ENCODE data around the gene TOX2. TPM values are rescaled to one million over a fixed set of nuclear protein-coding genes. Genes with fewer than 3 reads are reported as not detected.
A peak's percentile ranks its signal among the peaks of the same experiment; 100 is the strongest.

TOX2 gene
- total and polyA plus RNA-seq, 2 of the 4 experiments (the other 2 are of a cell fraction), result 1.3 to 17.5 TPM

DNA sequence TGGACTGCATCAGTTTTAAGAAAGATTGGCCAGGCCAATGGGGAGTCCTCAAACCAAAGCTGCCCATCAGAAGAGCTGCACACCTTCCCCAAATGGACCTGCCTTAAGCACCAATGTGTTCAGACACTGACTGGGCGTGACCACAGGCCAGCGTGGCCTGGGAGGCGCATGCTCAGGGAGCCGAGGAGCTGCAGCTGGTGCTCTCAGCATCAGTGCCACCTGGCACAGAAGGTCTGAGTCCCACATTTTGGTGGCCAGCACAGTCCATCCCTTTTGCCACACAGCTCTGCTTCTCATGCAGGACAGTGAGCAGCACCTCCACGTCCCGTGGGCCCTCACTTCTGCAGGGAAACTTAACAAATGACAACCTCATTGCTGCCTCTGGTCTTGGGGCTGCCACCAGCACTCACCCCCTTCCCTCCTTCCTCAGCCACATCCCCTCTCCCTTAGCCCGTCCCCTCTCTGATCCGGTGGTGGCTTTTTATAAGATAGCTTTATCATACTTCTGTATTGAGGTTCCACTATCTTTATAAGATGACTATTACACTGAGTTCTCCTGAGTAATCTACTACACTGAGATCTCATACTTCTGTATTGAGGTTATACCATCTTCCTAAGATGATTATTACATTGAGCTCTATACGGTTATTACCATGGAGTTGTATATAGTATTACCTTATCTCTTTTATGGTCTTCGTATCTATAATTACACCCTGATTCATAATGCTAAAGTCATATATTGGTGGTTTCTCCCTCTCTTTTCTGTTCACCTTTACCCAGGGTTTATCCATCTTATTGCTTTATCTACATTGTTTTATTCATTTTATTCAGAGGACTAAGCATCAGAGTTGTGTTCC is 109.1 kb downstream of the TOX2 start:
- CTCF ChIA-PET, result no interaction called here
- 0 out of 2 replicates have a peak overlapping the region, but pooled peaks have one; percentile 9 for H3K23ac ChIP-seq (ENCODE audit: low read depth, low read length)
- peaks cover 16 to 77% of the 10 kb centered on the region in 2 experiments; a peak in 3 of 4 replicates for H3K79me1 ChIP-seq (ENCODE audit: low read depth in 1 of 2, low read length in 2 of 2)
- H2AFZ ChIP-seq (replicated peaks; ENCODE audit: low read length, poor library complexity), result no peak overlapping the region
- H2AK9ac ChIP-seq (replicated peaks; ENCODE audit: low read depth, low read length, poor library complexity), result no peak overlapping the region
- BruUV-seq (replicated peaks), result no TSS peak
- H3K14ac ChIP-seq (replicated peaks; ENCODE audit: low read depth, low read length), result no peak overlapping the region
- H4K8ac ChIP-seq (ENCODE audit: low read depth in 2 of 2, low read length in 2 of 2), result no peak overlapping the region
- no peak overlapping the region for H3K56ac ChIP-seq (ENCODE audit: extremely low read depth, insufficient read depth, low read length)
- no peak overlapping the region for H3K4ac ChIP-seq (ENCODE audit: low read depth, low read length)
- WGBS, 2 experiments (ENCODE audit: extremely low coverage in 2 of 2, insufficient read length in 1 of 2), result 86% methylated on average over 4 of the region's 10 CpGs; no CpG with 5 or more reads in 1 of the 2 experiments
- DNase-seq (no peak), ATAC-seq (ENCODE audit: low read depth) (no peak)
- no peaks in the 10 kb centered on the region for H3K27me3 ChIP-seq (ENCODE audit: control insufficient read depth, insufficient read depth, low read length)
- no peak overlapping the region for H2BK20ac ChIP-seq (ENCODE audit: low read depth, low read length)
- no peak overlapping the region for H3K27ac ChIP-seq (ENCODE audit: insufficient read depth, low read length)
- no peaks in the 10 kb centered on the region; the same call in 1 of the 2 replicates for H3K36me3 ChIP-seq (ENCODE audit: control insufficient read depth, insufficient read depth, low read length)
- POLR2A ChIA-PET (ENCODE audit: unreplicated experiment), result interaction anchor here (0.6 kb wide), 1 partner anchor 52 kb away, joined by 5 read pairs; no protein-coding TSS in a partner anchor
- no peak overlapping the region for H3K4me2 ChIP-seq (ENCODE audit: low read depth, low read length)
- no peaks in the 10 kb centered on the region for H3K9me3 ChIP-seq (ENCODE audit: control insufficient read depth, insufficient read depth, low read length)
- in situ Hi-C loops (cut with MboI; ENCODE audit: low sequenced_read_pairs) (no loop called here), dilution Hi-C loops (cut with HindIII; ENCODE audit: low sequenced_read_pairs, unreplicated experiment) (no loop called here), intact Hi-C loops (cut with micrococcal nuclease) (no loop called here)
- no peak overlapping the region for H2BK120ac ChIP-seq (ENCODE audit: low read depth, low read length)
- H3K4me3 ChIP-seq (ENCODE audit: insufficient read depth, low read depth, low read length), result no peak overlapping the region
- H2BK5ac ChIP-seq (ENCODE audit: low read depth, low read length, poor library complexity, severe bottlenecking), result no peak overlapping the region
- TF ChIP-seq RFX5 (IDR thresholded peaks at IDR 0.05; ENCODE audit: low read depth, low read length) (no peak), MAZ (IDR thresholded peaks at IDR 0.05; ENCODE audit: borderline replicate concordance, low read depth, low read length) (no peak), MXI1 (IDR thresholded peaks at IDR 0.05; ENCODE audit: borderline replicate concordance, low read depth, low read length) (no peak), CHD1 (IDR thresholded peaks at IDR 0.05; ENCODE audit: low read depth, low read length) (no peak), CEBPB (IDR thresholded peaks at IDR 0.05; ENCODE audit: low read depth, low read length) (no peak), POLR2A (IDR thresholded peaks at IDR 0.05; ENCODE audit: low read depth, low read length) (no peak), BHLHE40 (IDR thresholded peaks at IDR 0.05; ENCODE audit: low read depth, low read length) (no peak), SMC3 (IDR thresholded peaks at IDR 0.05; ENCODE audit: low read depth, low read length) (no peak), FOS (IDR thresholded peaks at IDR 0.05; ENCODE audit: low read depth, low read length) (no peak), NFE2L2 (IDR thresholded peaks at IDR 0.05; ENCODE audit: low read depth, low read length) (no peak), MAFK (IDR thresholded peaks at IDR 0.05; ENCODE audit: low read depth, low read length) (no peak)
- TF ChIP-seq, protein P1, sequence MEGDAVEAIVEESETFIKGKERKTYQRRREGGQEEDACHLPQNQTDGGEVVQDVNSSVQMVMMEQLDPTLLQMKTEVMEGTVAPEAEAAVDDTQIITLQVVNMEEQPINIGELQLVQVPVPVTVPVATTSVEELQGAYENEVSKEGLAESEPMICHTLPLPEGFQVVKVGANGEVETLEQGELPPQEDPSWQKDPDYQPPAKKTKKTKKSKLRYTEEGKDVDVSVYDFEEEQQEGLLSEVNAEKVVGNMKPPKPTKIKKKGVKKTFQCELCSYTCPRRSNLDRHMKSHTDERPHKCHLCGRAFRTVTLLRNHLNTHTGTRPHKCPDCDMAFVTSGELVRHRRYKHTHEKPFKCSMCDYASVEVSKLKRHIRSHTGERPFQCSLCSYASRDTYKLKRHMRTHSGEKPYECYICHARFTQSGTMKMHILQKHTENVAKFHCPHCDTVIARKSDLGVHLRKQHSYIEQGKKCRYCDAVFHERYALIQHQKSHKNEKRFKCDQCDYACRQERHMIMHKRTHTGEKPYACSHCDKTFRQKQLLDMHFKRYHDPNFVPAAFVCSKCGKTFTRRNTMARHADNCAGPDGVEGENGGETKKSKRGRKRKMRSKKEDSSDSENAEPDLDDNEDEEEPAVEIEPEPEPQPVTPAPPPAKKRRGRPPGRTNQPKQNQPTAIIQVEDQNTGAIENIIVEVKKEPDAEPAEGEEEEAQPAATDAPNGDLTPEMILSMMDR (conservative IDR thresholded peaks at IDR 0.05; ENCODE audit: low read depth, low read length), result no peak
- TF ChIP-seq, protein P2, sequence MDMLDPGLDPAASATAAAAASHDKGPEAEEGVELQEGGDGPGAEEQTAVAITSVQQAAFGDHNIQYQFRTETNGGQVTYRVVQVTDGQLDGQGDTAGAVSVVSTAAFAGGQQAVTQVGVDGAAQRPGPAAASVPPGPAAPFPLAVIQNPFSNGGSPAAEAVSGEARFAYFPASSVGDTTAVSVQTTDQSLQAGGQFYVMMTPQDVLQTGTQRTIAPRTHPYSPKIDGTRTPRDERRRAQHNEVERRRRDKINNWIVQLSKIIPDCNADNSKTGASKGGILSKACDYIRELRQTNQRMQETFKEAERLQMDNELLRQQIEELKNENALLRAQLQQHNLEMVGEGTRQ (IDR thresholded peaks at IDR 0.05; ENCODE audit: low read depth, low read length), result no peak
- TF ChIP-seq, protein P3, sequence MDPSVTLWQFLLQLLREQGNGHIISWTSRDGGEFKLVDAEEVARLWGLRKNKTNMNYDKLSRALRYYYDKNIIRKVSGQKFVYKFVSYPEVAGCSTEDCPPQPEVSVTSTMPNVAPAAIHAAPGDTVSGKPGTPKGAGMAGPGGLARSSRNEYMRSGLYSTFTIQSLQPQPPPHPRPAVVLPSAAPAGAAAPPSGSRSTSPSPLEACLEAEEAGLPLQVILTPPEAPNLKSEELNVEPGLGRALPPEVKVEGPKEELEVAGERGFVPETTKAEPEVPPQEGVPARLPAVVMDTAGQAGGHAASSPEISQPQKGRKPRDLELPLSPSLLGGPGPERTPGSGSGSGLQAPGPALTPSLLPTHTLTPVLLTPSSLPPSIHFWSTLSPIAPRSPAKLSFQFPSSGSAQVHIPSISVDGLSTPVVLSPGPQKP (IDR thresholded peaks at IDR 0.05; ENCODE audit: borderline replicate concordance, low read depth, low read length), result no peak
- peaks cover 29% of the 10 kb centered on the region for H3K9me1 ChIP-seq (ENCODE audit: insufficient read depth, low read length)
- no peak overlapping the region for H2BK15ac ChIP-seq (ENCODE audit: low read depth, low read length)
- H2AK5ac ChIP-seq (ENCODE audit: low read depth, low read length), result no peak overlapping the region
- no peak overlapping the region for H3K18ac ChIP-seq (ENCODE audit: low read depth, low read length)
- H4K20me1 ChIP-seq (ENCODE audit: insufficient read depth, low read length), result peaks cover 16% of the 10 kb centered on the region; the same call in 1 of the 2 replicates
- H3K9ac ChIP-seq (ENCODE audit: low read depth, low read length), result no peak overlapping the region
- peaks cover 17% of the 10 kb centered on the region for H3K4me1 ChIP-seq (ENCODE audit: control insufficient read depth, insufficient read depth, low read length)
- H4K5ac ChIP-seq (ENCODE audit: low read depth, low read length), result no peak overlapping the region
- no peak overlapping the region for H4K91ac ChIP-seq (ENCODE audit: insufficient read depth, low read depth, low read length)

Data from IMR-90 (cell line).